EH (cell line): Measurements from ENCODE around the gene VIPR2.
"Not testable (repeated sequence)": the region's sequence is repeated elsewhere in the genome, so short reads cannot be mapped to it uniquely, and the experiment has no call there.

ENCODE experiments used
- DNase-seq: peaks from one replicate; pipeline ENCODE4 v3.0.0-alpha.2; 2015; ENCODE audit warnings: low read depth

Gene VIPR2

DNA sequence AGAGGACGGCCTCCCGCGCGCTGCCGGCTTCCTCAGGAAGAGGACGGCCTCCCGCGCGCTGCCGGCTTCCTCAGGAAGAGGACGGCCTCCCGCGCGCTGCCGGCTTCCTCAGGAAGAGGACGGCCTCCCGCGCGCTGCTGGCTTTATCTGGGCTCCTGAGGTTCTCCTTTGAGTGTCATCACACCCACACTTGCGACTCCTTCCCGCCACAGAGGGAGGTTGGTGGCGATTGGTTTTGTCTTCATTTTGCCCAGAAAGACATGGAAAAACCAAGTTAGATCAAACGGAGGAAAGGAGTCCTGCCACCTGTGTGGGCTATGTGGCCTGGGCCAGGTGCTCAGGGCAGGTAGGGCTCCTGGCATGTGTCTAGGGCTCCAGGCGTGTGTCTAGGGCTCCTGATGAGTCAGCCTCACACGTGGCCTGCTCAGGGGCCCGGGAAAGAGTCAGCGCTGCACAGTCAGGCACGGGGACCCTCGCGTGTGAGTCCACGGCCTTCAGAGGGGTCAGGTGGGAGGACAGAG, 138.0 kb downstream of the VIPR2 start:
- no peak for DNase-seq

DNA sequence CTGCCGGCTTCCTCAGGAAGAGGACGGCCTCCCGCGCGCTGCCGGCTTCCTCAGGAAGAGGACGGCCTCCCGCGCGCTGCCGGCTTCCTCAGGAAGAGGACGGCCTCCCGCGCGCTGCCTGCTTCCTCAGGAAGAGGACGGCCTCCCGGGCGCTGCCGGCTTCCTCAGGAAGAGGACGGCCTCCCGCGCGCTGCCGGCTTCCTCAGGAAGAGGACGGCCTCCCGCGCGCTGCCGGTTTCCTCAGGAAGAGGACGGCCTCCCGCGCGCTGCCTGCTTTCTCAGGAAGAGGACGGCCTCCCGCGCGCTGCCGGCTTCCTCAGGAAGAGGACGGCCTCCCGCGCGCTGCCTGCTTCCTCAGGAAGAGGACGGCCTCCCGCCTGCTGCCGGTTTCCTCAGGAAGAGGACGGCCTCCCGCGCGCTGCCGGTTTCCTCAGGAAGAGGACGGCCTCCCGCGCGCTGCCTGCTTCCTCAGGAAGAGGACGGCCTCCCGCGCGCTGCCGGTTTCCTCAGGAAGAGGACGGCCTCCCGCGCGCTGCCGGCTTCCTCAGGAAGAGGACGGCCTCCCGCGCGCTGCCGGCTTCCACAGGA, 138.6 kb downstream of the VIPR2 start:
- not testable (repeated sequence) for DNase-seq

DNA sequence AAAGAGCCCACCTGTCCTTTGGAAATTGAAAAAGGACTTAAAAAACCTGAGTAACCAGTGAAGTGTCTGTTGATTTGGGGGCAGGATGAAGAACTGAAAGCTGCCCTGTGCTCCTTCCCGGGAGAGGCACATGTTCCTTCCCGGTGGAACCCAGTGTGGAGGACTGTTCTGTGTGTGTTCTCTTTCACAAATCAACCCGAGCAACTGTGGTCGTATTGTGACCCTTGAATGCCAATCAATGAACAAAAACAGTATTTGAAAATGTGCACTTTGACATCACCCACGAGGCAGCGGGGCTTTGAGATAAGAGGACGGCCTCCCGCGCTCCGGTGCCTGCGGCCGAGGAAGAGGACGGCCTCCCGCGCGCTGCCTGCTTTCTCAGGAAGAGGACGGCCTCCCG, 139.0 kb downstream of the VIPR2 start:
- DNase-seq: no peak

DNA sequence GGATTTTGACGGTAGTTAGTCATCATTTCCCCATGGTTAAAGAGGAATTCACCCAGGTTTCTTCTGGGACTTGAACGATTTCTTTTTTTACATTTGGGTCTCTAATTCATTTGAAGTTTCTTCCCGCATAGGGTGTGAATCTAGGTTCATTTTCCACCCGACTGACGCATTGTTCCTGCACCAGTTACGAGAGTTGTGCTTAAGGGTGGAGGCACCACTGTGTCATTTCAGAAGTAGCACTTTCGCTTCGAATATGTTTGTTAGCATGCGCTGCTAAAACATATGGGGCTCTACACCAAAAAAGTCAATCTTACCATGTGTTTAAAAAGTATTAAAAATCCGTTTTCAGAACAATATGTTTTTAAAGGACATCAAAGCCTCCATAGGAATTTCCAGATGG, 140.3 kb downstream of the VIPR2 start:
- DNase-seq: no peak

DNA sequence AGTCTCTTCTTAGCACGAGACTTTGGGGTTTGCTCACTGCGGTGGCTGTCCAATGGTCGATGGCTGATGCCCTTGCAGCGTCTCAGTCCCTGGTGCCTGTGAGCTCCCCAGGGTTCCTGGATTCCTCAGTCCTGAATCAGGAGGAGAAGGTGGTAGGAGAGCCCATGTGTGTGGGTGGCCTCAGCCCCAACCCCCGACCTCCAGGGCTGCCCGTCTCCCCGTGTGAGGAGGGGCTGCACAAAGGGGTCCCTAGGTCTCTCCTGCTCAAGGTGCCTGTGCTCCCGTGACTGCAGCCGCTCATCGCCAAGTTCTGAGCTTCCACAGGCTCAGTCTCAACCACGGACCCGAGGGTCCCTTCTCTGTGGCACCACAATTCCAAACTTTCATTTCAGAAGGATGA, 142.9 kb downstream of the VIPR2 start:
- no peak for DNase-seq

DNA sequence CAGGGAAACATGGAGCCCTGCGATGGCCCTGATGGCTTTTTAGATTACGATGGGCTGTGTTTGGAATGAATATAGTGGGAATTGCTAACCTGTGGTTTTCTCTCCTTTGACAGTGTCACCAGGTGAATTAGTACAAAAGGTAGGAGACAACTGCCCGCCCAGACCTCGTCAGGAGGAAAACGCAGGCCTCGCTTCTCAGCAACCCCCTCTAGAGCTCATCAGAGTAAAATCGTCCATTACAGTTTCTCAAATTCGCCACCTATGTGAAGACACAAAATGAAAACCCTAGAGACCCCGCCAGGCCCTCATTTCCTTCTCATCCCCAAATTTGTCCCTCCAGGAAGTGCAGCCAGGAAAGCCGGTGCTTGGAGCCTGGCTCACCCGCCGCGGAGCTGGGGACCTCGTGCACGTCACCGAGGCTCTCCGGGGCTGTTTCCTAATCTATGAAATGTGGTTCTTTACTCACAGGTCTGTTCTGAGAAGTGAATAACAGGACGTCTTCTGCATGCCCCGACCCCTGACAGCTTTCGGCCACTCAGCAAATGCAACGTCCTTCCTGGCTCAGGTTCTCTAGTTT, 143.7 kb downstream of the VIPR2 start:
- DNase-seq: no peak

DNA sequence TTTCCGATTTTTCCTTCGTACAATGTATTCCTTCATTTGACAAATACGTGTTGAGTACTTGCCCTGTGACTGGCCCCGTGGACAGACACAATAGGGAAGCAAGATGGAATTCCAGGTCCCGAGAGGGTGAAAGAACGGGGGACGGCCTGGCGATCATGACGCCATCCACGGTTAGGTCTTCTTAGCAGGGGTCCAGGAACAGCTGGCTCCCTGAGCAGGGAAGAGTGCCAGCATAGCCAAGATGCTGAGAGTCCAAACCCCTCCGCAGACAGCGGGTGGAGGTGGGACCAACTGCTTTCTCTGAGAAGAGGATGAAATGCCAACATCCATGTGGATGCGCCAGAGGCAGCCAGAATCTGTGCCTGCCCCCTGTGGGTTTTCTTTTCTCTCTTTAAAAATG, 144.6 kb downstream of the VIPR2 start:
- no peak for DNase-seq

DNA sequence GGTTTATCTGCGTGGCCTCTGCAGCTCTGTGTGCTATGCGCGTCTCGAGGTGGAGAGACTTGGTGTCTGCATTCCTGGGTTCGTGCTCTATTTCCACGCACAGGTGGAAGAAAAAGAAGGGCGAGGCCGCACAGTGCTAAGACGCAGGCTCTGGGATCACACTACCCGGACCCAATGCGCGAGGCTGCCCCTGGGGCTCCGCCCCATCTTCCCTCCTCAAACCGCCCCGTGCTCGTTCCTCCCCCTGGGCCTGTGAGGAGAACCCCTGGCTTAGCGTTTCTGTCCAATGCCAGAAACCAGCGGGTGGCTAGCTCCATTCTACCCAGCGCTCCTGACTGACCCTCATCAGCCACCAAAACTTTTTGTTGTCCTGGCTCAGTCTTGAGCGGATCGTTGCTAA, 145.2 kb downstream of the VIPR2 start:
- no peak for DNase-seq

DNA sequence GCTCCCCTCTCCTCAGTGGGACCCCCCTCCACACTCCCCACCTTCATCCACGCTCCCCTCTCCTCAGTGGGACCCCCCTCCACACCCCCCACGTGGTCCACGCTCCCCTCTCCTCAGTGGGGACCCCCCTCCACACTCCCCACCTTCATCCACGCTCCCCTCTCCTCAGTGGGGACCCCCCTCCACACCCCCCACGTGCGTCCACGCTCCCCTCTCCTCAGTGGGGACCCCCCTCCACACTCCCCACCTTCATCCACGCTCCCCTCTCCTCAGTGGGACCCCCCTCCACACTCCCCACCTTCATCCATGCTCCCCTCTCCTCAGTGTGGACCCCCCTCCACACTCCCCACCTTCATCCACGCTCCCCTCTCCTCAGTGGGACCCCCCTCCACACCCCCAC, 146.4 kb downstream of the VIPR2 start:
- not testable (repeated sequence) for DNase-seq

DNA sequence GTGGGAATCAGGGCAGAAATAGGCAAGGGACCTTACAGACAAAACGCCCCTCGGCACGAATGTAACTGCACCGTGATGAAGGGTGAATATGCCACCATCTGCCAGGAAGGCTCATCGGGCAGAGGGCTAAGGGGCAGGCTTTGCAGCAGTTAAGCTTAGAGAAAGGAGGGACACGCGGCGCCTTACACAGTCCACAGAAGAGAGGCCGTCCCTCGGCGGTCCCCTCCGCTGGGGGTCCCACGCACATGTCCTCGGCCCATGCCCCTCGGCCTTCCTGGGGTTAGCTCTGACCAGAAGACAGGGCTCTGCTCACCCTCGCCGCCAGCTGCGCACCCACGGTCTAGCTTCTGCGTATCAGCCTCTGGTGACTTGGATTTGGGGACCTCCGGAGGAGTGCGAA, 147.2 kb downstream of the VIPR2 start:
- DNase-seq: no peak

DNA sequence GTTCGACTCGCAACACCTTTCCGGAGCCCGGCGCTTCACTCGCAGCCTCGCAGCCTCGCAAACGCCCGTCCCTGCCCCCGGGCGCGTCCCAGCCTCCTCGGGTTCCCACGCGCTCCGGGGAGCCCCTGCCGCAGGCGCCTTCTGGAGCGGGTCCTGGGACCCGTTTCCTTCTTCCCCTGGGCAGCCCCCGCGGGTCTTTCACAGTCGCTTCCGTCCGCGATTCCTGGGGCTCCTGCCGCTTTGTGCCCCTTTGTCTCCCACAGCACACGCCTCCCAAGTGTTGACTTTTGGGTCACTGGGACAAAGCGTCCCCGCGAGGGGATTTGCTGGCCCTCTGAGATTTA, 147.6 kb downstream of the VIPR2 start:
- DNase-seq: no peak

DNA sequence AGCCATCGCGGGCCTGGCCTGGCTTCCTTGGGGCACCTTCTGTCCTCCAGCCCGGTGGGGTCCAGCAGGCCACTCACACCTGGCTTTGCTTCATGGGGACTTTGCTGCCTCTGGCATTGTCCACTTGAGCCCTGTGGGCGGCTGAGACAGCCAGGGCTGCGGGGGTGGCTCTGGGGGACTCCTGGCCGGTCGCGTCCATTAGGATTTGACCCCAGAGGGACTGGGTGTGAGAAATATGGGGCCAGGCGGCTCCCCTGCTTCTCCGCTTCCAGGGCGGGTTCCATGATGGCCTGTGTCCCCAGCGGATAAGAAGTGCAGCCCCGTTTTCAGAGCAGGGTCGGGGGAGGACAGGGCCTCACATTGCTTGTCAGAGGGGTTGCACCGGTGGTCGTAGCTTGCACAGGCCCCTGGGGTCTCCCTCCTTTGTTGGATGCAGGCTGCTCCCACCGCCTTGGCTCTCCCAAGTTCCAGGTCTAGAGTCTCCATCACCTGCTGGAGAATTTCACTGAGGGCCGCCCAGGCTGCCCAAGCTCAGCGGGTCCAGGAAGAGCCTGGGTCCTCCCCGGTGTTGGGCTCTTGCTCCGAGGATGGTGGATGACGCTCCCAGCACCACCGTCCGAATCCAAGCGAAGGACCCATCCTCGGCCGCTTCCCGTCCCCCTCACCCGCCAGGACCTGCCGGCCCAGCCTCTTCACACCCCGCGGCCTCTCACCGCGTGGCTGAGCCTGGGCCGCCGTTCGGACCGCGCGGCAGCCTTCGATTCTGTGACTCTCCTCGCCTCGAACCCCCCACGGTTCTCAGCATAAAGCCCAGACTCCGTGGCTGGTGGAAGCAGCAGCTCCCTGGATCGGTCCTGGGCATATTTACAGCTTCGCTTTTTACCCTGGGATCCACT, 148.2 kb downstream of the VIPR2 start:
- DNase-seq: no peak

DNA sequence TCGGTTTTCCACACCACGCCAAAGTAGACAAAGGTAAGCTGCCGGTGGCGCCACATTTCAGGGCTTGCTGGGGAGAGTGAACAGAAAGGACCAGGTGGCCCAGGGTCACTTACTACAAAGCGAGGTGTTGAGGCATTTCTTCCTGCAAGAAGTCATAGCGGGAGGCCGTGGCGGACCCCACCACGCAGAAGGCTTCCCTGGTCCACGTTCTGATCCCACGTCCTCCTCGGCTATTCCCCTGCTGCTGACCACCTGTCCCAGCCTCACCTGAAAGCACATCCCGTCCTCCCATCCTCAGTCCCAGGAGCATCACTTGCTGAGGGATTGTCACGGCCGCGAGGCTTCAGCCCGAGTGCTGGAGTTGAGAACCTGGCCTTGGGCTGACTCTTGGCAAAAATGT, 149.2 kb downstream of the VIPR2 start:
- no peak for DNase-seq

DNA sequence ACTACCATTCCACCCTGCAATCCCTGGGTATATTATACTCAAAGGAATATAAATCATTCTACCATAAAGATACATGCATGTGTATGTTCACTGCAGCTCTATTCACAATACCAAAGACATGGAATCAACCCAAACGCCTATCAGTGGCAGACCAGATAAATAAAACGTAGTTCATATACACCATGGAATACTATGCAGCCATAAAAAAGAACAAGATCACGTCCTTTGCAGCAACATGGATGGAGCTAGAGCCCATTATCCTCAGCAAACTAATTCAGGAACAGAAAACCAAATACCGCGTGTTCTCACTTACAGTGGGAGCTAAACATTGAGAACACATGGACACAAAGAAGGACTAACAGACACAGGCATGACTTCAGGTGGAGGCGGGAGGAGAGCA, 150.0 kb downstream of the VIPR2 start:
- DNase-seq: no peak

DNA sequence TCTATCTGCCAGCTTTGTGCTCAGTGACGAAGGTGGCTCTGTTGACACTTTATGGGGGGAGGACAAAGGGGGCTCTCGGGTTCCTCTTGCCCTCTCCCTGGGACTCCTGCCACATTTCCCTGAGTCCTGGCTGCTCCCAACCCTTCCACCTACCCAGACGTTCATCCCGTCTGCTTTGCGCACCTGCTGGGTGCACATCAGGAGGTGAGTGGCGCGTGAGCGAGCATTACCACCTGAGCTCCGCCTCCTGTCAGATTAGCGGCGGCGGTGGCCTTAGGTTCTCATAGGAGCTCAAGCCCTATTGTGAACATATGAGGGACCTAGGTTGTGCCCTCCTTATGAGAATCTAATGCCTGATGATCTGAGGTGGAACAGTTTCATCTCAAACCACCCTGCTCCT, 151.1 kb downstream of the VIPR2 start:
- DNase-seq: no peak

DNA sequence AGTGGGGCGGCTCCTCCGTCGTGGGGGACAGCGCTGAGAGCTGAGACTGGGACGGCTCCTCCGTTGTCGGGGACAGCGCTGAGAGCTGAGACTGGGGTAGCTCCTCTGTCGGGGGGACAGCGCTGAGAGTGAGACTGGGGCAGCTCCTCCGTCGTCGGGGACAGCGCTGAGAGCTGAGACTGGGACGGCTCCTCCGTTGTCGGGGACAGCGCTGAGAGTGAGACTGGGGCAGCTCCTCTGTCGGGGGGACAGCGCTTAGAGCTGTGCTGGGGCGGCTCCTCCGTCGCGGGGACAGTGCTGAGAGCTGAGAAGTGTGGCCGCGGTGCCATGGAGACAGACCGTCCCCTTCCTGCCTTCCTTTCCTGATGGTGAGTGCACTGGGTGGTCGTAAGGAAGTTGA, 151.9 kb downstream of the VIPR2 start:
- no peak for DNase-seq

DNA sequence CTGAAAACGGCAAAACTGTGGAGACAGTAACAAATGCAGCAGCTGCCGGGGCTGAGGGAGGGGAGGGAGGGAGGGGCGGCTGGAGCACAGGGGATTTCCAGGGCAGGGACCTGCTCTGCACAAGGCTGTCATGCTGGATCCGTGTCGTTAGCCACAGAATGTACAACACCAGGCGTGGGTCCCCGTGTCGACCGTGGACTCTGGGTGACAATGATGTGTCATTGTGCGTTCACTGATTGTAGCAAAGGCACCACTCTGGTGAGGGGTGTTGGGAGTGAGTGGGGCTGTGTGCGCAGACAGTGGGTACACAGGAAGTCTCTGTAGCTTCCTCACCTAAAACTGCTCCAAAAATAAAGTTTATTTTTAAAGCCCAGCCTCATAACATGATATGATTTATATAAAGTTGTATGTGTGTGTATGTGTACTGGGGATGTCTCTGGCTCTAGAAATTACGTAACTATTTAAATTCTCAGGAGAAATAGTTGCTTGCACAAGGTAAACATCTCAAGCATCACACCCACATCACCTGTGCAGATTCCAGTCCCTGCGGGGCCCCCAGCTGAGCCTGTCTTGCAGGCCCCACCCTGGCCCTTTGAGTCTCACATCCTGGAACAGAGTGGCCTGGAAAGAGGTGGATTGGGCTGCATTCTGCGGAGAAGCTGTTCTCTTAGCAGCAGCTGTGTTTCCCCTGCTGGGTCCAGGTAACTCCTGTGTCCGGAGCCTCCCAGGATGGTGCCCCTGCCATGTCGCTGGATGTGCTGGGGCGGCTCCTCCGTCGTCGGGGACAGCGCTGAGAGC, 152.6 kb downstream of the VIPR2 start:
- no peak for DNase-seq

DNA sequence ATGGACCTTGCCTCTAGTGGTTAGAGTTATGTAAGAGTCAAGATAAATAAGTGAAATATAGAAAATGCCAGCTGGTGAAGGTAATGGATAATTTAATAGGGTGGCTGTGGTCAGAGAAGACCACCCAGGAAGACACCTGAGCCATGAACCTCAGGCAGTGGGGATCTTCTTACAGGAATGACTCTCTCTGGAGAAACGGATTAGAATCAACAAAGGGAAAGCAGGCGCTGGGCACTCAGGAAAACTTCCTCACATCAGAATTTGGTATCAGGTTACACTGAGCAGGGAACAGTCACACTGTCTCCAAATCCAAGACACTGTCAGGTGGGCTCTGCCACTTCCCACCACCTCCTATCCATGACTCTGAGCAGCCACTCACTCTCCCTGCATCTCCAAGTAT, 155.7 kb downstream of the VIPR2 start:
- no peak for DNase-seq

DNA sequence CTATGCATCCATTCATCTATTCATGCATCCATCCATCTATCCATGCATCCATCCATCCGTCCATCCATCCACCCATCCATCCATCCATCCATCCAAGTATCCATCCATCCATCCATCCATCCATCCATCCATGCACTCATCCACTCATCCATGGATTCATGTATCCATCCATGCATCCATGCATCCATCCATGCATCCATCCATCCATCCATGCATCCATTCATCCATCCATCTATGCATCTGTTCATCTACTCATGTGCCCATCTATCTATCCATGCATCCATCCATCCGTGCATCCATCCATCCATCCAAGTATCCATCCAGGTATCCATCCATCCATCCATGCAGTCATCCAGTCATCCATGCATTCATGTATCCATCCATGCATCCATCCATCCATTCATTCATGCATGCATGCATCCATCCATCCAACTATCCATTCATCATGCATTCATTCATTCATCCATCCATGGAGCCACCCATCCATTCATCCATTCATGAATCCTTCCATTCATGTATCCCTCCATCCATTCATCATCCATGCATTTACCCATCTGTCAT, 156.3 kb downstream of the VIPR2 start:
- no peak for DNase-seq

DNA sequence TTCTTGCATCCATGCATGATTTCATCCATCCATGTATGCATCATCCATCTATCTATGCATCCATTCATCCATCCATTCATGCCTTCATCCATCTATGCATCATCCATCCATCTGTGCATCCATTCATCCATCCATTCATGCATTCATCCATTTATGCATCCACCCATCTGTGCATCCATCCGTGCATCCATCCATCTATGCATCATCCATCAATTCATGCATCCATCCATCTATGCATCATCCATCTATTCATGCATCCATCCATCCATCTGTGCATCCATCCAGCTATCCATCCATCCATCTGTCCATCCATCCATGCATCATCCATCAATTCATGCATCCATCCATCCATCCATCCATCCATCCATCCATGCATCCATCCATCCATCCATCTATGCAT, 157.0 kb downstream of the VIPR2 start:
- DNase-seq: no peak

DNA sequence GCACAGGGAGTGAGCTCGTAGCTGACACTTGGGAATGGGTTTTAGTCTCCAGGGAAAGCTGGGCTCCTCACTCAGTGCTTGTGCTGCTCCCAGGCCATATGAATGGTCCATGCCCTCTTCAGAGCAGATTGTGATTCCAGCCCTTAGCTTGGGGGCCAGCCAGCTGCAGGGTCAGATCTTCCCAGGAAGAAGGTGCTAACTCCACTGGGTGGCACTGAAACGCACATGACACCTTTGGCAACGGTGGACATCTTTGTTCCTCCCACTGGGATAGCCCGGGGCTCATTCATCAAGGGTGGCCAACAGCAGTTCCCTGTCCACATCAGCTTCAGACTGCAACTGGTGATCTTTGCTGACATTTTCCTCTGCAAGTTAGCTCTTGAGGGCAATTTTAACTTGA, 159.1 kb downstream of the VIPR2 start:
- DNase-seq: no peak

DNA sequence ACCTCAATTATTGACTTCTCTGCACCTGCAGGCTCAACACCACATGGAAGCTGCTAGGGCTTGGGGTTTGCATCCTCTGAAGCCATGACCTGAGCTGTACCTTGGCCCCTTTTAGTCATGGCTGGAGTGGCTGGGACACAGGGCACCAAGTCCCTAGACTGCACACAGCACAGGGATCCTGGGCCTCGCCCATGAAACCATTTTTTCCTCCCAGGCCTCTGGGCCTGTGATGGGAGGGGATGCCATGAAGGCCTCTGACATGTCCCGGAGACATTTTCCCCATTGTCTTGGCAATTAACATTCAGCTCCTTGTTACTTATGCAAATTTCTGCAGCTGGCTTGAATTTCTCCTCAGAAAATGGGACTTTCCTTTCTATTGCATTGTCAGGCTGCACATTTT, 160.7 kb downstream of the VIPR2 start:
- DNase-seq: not testable (repeated sequence)
